K562 (cell line): ENCODE measurements around the gene ATP9B.

Experiments used
- ETV6 ChIP-seq, 3 experiments: fragments of 150-350 bp in 1 of 3; sonication (generic) in 1 of 3; formaldehyde crosslinking in 1 of 3; IDR thresholded peaks; 2 replicates each; pipeline versions ENCODE4 v1.6.1 to v1.8.0; 2014 to 2022; ENCODE audit warnings: borderline replicate concordance in 2 of 3, low read depth in 2 of 3, antibody characterized with exemption in 1 of 3, low read length in 1 of 3, mild to moderate bottlenecking in 1 of 3, missing genetic modification reagents in 1 of 3
- FOXP1 ChIP-seq: sonication (generic); formaldehyde crosslinking; IDR thresholded peaks from 2 replicates; pipeline ENCODE4 v1.8.0; 2022; ENCODE audit warnings: mild to moderate bottlenecking, missing genetic modification reagents
- RFX5 ChIP-seq: IDR thresholded peaks from 2 replicates; pipeline ENCODE4 v1.6.1; 2011; ENCODE audit warnings: low read depth, mild to moderate bottlenecking, improper control_type of control experiment, low read length
- SRF ChIP-seq, 2 experiments: fragments of 250-450, 450-650 bp in 1 of 2; sonication (Bioruptor Pico) in 1 of 2; sonication (generic) in 1 of 2; formaldehyde crosslinking; IDR thresholded peaks; 2 replicates each; pipeline versions ENCODE4 v1.5.0 to v1.5.1; 2020 to 2022; ENCODE audit warnings: mild to moderate bottlenecking in 1 of 2, missing genetic modification reagents in 1 of 2
- TF ChIP-seq, protein P1 (sequence below), 3 experiments: IDR thresholded peaks in 2 of 3; conservative IDR thresholded peaks in 1 of 3; 2 replicates each; pipeline ENCODE4 v1.5.1; 2011 to 2012; ENCODE audit warnings: low read length in 3 of 3, mild to moderate bottlenecking in 3 of 3, control low read depth in 2 of 3, improper control_type of control experiment in 1 of 3, inconsistent platforms in 1 of 3, low read depth in 1 of 3, mixed read lengths in 1 of 3, moderate library complexity in 1 of 3; ENCODE audit not compliant: insufficient read depth in 2 of 3
- TF ChIP-seq, protein P2 (sequence below): fragments of 250-450 bp; sonication (Bioruptor Pico); IDR thresholded peaks from 2 replicates; pipeline ENCODE4 v1.9.0; 2021; ENCODE audit warnings: mild to moderate bottlenecking, inconsistent platforms

DNA sequence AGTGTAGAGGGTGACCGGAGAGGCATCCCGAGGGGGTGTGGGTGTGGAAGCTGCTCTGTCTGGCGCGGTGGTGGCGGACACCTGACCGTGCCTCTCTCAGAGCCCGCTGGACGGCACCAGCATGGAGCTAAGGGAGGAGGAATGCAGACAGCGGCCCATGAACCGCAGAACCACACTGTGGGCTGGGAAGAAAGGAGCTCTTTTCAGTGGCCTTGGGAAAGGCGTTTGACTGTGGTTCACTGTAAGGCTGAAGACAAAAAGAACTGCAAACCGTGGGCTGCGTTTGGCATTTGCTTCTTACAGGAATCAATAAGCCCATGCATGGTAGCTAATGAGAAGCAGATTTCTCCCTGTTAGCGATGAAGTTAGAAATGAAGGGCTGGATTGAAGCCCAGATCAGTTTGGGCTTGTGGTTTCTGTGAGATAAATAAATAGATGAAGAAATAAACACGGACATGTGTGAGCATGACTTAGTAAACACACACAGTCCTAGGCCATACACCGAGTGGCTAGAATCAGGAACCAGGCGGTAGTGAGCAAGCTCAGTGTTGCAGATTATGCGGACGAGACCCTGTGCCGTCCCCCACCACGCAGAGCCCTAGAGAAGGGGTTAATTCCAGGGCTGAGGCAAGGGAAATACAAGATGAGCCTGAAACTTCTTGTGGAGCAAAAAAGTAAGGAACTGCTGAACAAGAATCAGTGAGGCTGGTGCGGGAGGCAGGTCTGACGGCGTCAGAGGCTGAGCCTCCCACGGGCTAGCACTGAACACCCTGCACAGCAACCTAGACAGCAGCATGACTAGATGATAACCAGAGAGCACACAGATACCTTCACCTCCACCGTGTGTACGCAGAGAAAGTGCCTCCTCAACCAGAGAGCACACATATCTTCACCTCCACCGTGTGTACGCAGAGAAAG, 297.2 kb downstream of the ATP9B start:
- TF ChIP-seq ETV6 (IDR thresholded peaks at IDR 0.05; ENCODE audit: borderline replicate concordance in 1 of 2, low read depth in 2 of 2, low read length in 1 of 2) = no peak
- TF ChIP-seq ETV6 (CRISPR knock-in tag; IDR thresholded peaks at IDR 0.05; ENCODE audit: borderline replicate concordance) = no peak
- TF ChIP-seq, protein P1, sequence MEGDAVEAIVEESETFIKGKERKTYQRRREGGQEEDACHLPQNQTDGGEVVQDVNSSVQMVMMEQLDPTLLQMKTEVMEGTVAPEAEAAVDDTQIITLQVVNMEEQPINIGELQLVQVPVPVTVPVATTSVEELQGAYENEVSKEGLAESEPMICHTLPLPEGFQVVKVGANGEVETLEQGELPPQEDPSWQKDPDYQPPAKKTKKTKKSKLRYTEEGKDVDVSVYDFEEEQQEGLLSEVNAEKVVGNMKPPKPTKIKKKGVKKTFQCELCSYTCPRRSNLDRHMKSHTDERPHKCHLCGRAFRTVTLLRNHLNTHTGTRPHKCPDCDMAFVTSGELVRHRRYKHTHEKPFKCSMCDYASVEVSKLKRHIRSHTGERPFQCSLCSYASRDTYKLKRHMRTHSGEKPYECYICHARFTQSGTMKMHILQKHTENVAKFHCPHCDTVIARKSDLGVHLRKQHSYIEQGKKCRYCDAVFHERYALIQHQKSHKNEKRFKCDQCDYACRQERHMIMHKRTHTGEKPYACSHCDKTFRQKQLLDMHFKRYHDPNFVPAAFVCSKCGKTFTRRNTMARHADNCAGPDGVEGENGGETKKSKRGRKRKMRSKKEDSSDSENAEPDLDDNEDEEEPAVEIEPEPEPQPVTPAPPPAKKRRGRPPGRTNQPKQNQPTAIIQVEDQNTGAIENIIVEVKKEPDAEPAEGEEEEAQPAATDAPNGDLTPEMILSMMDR (IDR thresholded peaks at IDR 0.05 in 2 of 3, conservative IDR thresholded peaks at IDR 0.05 in 1 of 3; ENCODE audit: insufficient read depth in 2 of 3, low read depth in 1 of 3, low read length in 3 of 3) = no peak
- no peak for TF ChIP-seq FOXP1 (CRISPR knock-in tag)
- no peak for TF ChIP-seq SRF (CRISPR knock-in tag; IDR thresholded peaks at IDR 0.05)
- TF ChIP-seq, protein P2, sequence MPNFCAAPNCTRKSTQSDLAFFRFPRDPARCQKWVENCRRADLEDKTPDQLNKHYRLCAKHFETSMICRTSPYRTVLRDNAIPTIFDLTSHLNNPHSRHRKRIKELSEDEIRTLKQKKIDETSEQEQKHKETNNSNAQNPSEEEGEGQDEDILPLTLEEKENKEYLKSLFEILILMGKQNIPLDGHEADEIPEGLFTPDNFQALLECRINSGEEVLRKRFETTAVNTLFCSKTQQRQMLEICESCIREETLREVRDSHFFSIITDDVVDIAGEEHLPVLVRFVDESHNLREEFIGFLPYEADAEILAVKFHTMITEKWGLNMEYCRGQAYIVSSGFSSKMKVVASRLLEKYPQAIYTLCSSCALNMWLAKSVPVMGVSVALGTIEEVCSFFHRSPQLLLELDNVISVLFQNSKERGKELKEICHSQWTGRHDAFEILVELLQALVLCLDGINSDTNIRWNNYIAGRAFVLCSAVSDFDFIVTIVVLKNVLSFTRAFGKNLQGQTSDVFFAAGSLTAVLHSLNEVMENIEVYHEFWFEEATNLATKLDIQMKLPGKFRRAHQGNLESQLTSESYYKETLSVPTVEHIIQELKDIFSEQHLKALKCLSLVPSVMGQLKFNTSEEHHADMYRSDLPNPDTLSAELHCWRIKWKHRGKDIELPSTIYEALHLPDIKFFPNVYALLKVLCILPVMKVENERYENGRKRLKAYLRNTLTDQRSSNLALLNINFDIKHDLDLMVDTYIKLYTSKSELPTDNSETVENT (CRISPR knock-in tag) = no peak
- TF ChIP-seq RFX5 = no peak
